Small intestine (tissue), 7 donors: Measurements from ENCODE around the gene RHBDL1. TPM values are rescaled to one million over a fixed set of nuclear protein-coding genes. Genes with fewer than 3 reads are reported as not detected.

ENCODE experiments used
- DNase-seq, 2 donors: peaks; one replicate each; pipeline versions ENCODE4 v3.0.0 to v3.0.0-alpha.2; 2013
- FAIRE-seq: peaks from 2 replicates; lab custom pipeline; 2012; peaks lifted over from hg19 to GRCh38; lab: Jason Lieb, UNC
- H3K27ac ChIP-seq, 3 donors: one replicate each; pipeline ENCODE4 v1.5.1; 2013; ENCODE audit warnings: low read length in 2 of 3, mild to moderate bottlenecking in 2 of 3, control low read depth in 1 of 3, inconsistent platforms in 1 of 3, low read depth in 1 of 3, moderate library complexity in 1 of 3
- H3K27me3 ChIP-seq, 3 donors: one replicate each; pipeline ENCODE4 v1.6.1; 2013; ENCODE audit warnings: low read length in 3 of 3, inconsistent platforms in 1 of 3; ENCODE audit not compliant: control insufficient read depth in 3 of 3, insufficient read depth in 3 of 3
- H3K36me3 ChIP-seq, 3 donors: one replicate each; pipeline ENCODE4 v1.6.1; 2013; ENCODE audit warnings: low read length in 3 of 3, inconsistent platforms in 1 of 3, low read depth in 1 of 3, mild to moderate bottlenecking in 1 of 3, moderate library complexity in 1 of 3; ENCODE audit not compliant: control insufficient read depth in 3 of 3, insufficient read depth in 2 of 3
- H3K4me1 ChIP-seq, 3 donors: one replicate each; pipeline ENCODE4 v1.6.1; 2013; ENCODE audit warnings: low read length in 2 of 3, inconsistent platforms in 1 of 3, low read depth in 1 of 3, mild to moderate bottlenecking in 1 of 3, moderate library complexity in 1 of 3; ENCODE audit not compliant: control insufficient read depth in 3 of 3, insufficient read depth in 2 of 3
- H3K4me3 ChIP-seq, 3 donors: one replicate each; pipeline ENCODE4 v1.5.1; 2013; ENCODE audit warnings: low read length in 3 of 3, control low read depth in 1 of 3, inconsistent platforms in 1 of 3, low read depth in 1 of 3, mild to moderate bottlenecking in 1 of 3, moderate library complexity in 1 of 3
- H3K9me3 ChIP-seq, 2 donors: one replicate each; pipeline ENCODE4 v1.6.1; 2013; ENCODE audit warnings: low read depth in 1 of 2, low read length in 1 of 2; ENCODE audit not compliant: control insufficient read depth in 2 of 2, insufficient read depth in 1 of 2
- WGBS, 3 donors: extraction: QIAGEN DNeasy Blood & Tissue Kit; methylation state at CpG; one replicate each; pipeline ENCODE4 v1.1.7; 2013; 5-methylcytosine and 5-hydroxymethylcytosine counted together
- polyA plus RNA-seq, 4 donors: library from polyadenylated mRNA; stranded (reverse) in 3 of 4; unstranded in 1 of 4; fragments of 200-250 nt in 3 of 4; fragments of 120-200 nt in 1 of 4; gene quantifications; one replicate each; pipeline versions ENCODE4 v1.2.1 to v1.2.3, GENCODE V29; 2013
- donor health status: healthy with polysubstance abuse.
- donor health status: control.
- donor health status: control.
- donor health status: Bipolar disorder and iron deficiency.
- donor health status: healthy.

The RHBDL1 gene
- polyA plus RNA-seq, 4 donors, result 2.7 to 6.2 (median 4.7) TPM

DNA sequence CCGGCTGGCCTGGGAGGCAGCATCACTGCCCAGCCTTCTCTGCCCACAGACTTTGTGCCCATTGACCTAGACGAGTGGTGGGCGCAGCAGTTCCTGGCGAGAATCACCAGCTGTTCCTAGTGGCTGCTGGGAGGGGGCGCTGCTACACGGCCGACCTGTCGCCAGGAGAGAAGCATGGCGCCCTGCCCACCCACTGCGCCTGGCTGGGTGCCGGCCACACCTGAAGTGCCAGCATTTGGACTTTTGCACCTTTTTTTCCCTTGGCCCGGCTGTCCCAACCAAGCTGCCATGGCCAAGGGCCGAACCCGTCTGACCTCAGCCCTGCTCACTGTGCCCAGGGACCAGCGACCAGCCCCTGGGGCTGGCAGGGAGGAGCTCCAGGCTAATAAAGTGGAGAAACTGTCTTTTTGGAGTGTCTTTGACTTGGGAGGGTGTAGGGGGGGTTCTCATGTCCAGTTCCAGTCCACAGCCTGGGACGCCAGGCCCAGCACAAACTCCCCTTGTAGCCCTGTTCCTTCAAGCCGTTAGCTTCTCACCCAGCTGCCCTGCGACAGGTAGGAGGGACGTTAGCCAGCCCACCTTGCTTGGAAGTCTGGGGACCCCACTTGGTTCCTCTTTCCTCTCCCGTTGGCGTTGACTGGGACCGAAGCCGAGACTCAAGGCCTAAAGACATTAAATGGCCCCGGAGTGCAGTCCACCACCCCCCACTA, 27.2 kb upstream of the RHBDL1 start:
- H3K27ac ChIP-seq, result peak overlapping the region; percentile 86 to 98 (median 97)
- peaks cover 0 to 53% (median 5%) of the 10 kb centered on the region in 3 donors for H3K4me1 ChIP-seq
- 14 to 21% (median 14%) methylated on average over 22 to 24 of the region's 24 CpGs for WGBS, 3 donors

DNA sequence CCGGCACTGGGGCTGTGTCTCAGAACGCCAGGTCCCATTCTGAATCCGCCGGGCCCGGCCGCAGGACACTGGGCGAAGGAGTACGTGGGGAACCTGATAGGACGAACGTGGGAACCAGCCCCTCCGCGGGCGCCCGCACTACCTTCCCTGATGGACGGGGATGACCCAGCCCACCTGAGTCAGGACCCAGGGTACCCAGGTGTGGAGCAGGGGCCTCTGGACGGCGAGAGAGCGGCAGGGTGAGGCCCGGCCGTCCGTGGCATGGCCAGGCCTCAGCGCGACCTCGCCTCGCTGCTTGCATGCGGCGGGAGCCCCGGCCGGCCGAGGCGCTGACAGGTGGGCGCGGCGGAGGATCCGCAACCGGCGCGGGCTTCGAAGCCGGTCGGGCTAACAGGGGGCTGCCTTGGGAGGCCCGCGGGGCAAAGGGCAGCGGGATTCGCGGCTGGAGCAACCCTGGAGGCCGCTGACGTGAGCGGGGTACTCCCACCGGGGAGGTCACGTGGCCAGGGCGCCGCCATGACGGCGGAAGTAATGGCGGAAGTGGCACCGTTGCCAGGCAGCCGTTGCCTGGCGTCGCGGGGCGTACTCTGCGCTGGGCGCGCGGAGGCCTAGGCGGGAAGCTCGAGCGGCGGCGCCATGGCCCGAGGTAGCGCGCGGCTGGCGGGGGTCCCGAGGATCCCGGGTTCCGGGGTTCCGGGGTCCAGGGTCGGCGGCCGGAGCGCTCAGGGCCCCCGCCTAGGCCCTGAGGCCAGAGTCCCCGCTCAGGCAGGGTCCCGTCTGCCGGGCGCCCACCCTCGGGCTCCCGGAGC, 26.5 kb upstream of the RHBDL1 start, which contains the start of gene WDR90:
Gene WDR90, plus strand, starts transcription at position 585 of the 809 bp plus-strand sequence. Its CDS starts 52 bp downstream, at position 637.
- DNase-seq (peak; percentile 95 to 99), FAIRE-seq (no peak)
- no peaks in the 10 kb centered on the region for H3K27me3 ChIP-seq
- H3K9me3 ChIP-seq, result no peaks in the 10 kb centered on the region
- peaks cover 0 to 51% (median 5%) of the 10 kb centered on the region in 3 donors for H3K4me1 ChIP-seq
- 1 to 2% (median 1%) methylated on average over 75 to 91 of the region's 91 CpGs for WGBS, 3 donors
- H3K36me3 ChIP-seq, result peaks cover 0 to 84% (median 0%) of the 10 kb centered on the region in 3 donors
- H3K4me3 ChIP-seq, result peak within 1 kb of the TSS; percentile 42 to 80 (median 60)
- peak within 1 kb of the TSS; percentile 86 to 98 (median 97) for H3K27ac ChIP-seq

More for the DNA sequence above, 27.2 kb upstream of the RHBDL1 start:
- FAIRE-seq, result no peak
- Histone ChIP-seq H3K9me3 (no peaks in the 10 kb centered on the region), H3K27me3 (no peaks in the 10 kb centered on the region), H3K4me3 (peak overlapping the region; percentile 39 to 80 (median 42)), H3K36me3 (peaks cover 0 to 84% (median 0%) of the 10 kb centered on the region in 3 donors)
- DNase-seq, result peak; percentile 57 to 92

DNA sequence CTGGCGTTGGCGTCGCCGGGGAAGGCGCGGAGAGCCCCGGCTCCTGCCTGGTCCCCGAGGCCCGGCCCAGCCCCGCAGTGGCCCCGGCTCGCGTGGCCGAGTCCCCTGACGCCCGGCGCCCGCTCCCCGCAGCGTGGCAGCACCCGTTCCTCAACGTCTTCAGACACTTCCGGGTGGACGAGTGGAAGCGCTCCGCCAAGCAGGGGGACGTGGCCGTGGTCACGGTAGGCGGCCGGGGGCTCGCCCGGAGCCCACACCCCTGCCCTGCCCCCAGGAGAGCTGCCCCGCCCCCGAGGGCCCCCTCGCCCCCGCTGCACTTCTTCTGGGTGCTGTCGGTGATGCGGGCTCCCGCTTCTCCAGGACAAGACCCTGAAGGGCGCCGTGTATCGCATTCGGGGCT, 25.8 kb upstream of the RHBDL1 start:
- 1 to 3% (median 2%) methylated on average over 9 to 44 of the region's 44 CpGs for WGBS, 3 donors
- Histone ChIP-seq H3K27ac (no peak overlapping the region), H3K36me3 (peaks cover 0 to 82% (median 0%) of the 10 kb centered on the region in 3 donors), H3K4me1 (peaks cover 0 to 47% (median 2%) of the 10 kb centered on the region in 3 donors), H3K27me3 (no peaks in the 10 kb centered on the region), H3K4me3 (peak overlapping the region; percentile 30 to 80 (median 60)), H3K9me3 (no peaks in the 10 kb centered on the region)
- DNase-seq, result no peak
- FAIRE-seq, result no peak

DNA sequence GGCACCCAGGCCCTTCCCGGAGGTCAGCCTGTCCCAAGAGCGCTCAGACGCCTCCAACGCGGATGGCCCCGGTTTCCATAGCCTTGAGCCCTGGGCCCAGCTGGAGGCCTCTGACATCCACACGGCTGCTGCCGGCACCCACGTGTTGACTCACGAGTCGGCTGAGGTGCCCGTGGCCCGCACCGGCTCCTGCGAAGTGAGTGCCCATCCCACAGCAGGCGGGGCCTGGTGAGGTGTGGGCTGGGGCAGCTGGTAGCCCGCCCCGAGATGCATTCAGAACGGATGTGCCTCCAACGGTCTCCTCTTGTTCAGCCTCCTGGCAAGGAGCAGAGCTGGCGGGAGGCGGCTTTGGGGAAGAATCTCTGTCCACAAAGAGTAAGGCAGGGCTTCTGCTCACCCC, 23.6 kb upstream of the RHBDL1 start:
- DNase-seq, result no peak
- Histone ChIP-seq H3K9me3 (no peaks in the 10 kb centered on the region), H3K4me3 (no peak overlapping the region), H3K27me3 (no peaks in the 10 kb centered on the region), H3K36me3 (peaks cover 0 to 82% (median 0%) of the 10 kb centered on the region in 3 donors), H3K27ac (no peak overlapping the region), H3K4me1 (peaks cover 0 to 28% (median 0%) of the 10 kb centered on the region in 3 donors)
- FAIRE-seq, result no peak
- 92 to 93% (median 93%) methylated on average over 16 to 22 of the region's 22 CpGs for WGBS, 3 donors

DNA sequence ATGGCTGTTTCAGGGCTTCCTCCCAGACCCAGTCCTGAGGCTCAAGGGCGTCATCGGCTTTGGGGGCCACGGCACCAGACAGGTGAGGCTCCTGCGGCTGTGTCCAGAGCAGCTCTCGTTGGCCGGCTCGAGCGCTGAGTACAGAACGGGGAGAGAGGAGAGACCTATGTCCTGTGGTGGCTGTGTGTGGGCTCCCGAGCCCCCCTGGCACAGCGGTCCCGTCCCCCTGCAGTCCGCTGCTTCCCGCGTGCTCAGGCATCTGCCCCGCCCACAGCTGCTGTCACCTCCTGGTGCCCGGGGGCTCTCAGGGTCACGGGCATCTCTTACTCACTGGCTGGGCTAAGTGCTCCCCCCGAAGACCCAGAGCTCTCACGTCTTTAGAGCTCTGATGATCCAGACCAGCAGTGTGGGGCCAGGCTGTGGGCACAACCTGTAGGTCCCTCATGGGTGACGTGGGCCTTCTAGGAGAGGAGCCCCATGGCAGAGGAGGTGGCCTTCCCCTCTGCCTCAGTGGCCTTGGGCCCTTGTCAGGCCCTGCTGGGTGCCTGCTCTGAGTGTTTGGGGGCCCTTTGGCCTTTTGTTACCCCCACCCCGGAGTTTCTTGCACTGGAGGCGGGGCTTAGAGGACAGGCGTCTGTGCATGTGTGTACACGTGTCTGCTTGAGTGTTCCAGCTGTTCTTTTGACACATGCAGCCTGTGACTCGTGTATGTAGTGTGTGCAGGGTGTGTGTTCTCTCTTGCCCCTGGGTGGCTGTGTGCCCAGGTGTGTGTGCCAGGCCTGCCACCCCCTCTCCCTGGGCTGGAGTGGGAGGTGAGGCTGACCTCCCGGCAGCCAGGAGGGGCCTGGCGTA, 22.8 kb upstream of the RHBDL1 start:
- Histone ChIP-seq H3K4me1 (peaks cover 0 to 19% (median 0%) of the 10 kb centered on the region in 3 donors), H3K27ac (no peak overlapping the region), H3K27me3 (no peaks in the 10 kb centered on the region), H3K36me3 (peaks cover 0 to 82% (median 0%) of the 10 kb centered on the region in 3 donors), H3K9me3 (no peaks in the 10 kb centered on the region), H3K4me3 (no peak overlapping the region)
- 87 to 89% (median 88%) methylated on average over 23 to 28 of the region's 28 CpGs for WGBS, 3 donors
- FAIRE-seq (no peak), DNase-seq (no peak)

DNA sequence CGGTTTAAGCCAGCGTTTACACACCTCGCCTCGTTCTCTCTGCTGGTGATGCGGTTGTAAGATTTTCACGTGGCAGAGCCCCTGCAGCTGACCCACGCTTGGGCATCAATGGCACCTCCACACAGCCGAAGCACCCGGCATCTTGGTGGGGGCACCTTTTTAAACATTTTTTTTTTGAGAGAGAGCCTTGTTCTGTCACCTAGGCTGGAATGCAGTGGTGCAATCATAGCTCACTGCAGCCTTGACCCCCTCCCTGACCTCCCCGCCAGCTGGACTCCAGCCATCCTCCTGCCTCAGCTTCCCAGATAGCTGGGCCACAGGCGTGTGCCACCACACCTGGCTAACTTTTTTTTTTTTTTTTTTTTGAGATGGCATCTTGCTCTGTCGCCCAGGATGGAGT, 21.4 kb upstream of the RHBDL1 start:
- DNase-seq (no peak), FAIRE-seq (no peak)
- Histone ChIP-seq H3K27ac (no peak overlapping the region), H3K4me1 (peaks cover 0 to 8% (median 0%) of the 10 kb centered on the region in 3 donors), H3K4me3 (no peak overlapping the region), H3K9me3 (no peaks in the 10 kb centered on the region), H3K36me3 (peaks cover 0 to 86% (median 0%) of the 10 kb centered on the region in 3 donors), H3K27me3 (no peaks in the 10 kb centered on the region)
- 91 to 92% (median 91%) methylated on average over 12 of the region's 12 CpGs for WGBS, 3 donors

DNA sequence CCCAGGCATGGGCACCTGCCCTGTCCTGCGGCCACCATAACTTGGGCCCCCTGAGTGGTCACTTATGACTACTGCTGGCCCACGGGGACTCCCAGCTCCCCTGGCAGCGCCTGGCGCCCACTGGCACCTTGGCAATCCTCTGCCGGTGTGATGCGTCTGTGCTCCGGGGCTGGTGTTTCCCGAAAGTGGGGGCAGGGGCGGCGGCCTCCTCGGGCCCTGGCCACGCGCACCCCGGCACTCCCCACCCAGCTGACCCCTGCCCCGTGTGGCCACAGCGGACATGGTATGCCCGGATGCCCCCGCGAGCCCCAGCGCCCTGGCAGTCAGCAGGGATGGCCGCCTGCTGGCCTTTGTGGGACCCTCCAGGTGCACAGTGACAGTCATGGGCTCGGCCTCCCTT, 18.0 kb upstream of the RHBDL1 start:
- FAIRE-seq, result no peak
- no peaks in the 10 kb centered on the region for H3K9me3 ChIP-seq

More for the DNA sequence above, 18.0 kb upstream of the RHBDL1 start:
- no peak for DNase-seq
- Histone ChIP-seq H3K4me1 (peaks cover 0 to 17% (median 0%) of the 10 kb centered on the region in 3 donors), H3K36me3 (peaks cover 0 to 89% (median 0%) of the 10 kb centered on the region in 3 donors), H3K4me3 (no peak overlapping the region), H3K27me3 (no peaks in the 10 kb centered on the region), H3K27ac (no peak overlapping the region)
- WGBS, 3 donors, result 93 to 98% (median 96%) methylated on average over 14 to 22 of the region's 22 CpGs
